GM12891 (cell line): ENCODE data around the gene SLC24A3.

Experiments
- POLR2A ChIP-seq: IDR thresholded peaks from 2 replicates; pipeline ENCODE4 v1.6.1; 2011; ENCODE audit warnings: low read depth, low read length, control low read depth
- POLR2AphosphoS5 ChIP-seq: IDR thresholded peaks from 2 replicates; pipeline ENCODE4 v1.6.1; 2011; ENCODE audit warnings: low read depth, low read length, control low read depth
- TAF1 ChIP-seq: IDR thresholded peaks from 2 replicates; pipeline ENCODE4 v1.6.1; 2011; ENCODE audit warnings: low read depth, low read length, control low read depth

DNA sequence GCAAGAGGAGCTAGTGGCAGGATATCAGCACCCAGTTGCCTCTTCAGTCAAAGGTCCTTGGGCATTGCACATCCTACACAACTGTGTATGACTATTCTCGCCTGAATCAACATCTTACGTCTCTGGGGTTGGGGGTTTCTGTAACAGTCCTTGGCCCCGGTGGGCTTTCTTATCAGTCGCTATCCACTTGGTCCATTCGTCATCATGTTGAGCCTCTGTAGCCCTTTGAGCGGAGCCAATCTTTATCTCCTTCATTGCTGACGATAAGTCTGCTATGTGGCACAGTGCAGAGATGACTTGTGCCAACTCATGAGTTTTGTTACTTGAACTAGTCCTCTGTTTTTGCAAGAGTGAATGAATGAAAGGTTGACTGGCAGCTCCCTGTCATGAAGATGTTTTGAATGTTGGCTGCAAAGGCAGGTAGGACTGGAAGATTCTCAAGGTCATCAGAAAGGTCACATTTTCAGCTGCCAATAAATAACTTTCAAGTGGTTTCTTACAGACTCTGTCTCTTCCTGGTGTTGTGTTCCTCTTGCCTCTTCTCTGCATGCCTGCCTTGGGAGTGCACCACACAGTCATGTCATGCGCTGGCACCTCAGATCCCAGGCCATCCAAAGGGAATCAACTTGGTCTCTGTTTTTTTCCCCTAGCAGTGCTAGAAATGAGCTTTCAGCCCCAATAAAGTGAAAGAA lies 238.9 kb downstream of the SLC24A3 start:
- TF ChIP-seq TAF1 (no peak), POLR2A (no peak), POLR2AphosphoS5 (no peak)
